Immature natural killer cell (primary cell): ENCODE results near the gene ZNF524. TPM values are rescaled to one million over a fixed set of nuclear protein-coding genes. Genes with fewer than 3 reads are reported as not detected.
A peak's percentile ranks its signal among the peaks of the same experiment; 100 is the strongest.

Source experiments
- DNase-seq, 3 donors: peaks; one replicate each; pipeline ENCODE4 v3.0.0; 2022; ENCODE audit warnings: mixed read lengths in 1 of 3
- H3K27ac Mint-ChIP-seq, 6 donors: one replicate each; pipeline ENCODE4 v1.8.0; 2020; ENCODE audit warnings: mixed read lengths in 6 of 6, mild to moderate bottlenecking in 5 of 6, inconsistent platforms in 4 of 6, moderate library complexity in 3 of 6
- H3K27me3 Mint-ChIP-seq, 3 donors: one replicate each; pipeline ENCODE4 v1.8.0; 2020 to 2021; ENCODE audit warnings: low read depth in 3 of 3, mild to moderate bottlenecking in 3 of 3, mixed read lengths in 3 of 3, moderate library complexity in 3 of 3, inconsistent platforms in 1 of 3
- H3K36me3 Mint-ChIP-seq, 3 donors: one replicate each; pipeline ENCODE4 v1.8.0; 2020; ENCODE audit warnings: mixed read lengths in 3 of 3, inconsistent platforms in 2 of 3, mild to moderate bottlenecking in 2 of 3
- H3K4me1 Mint-ChIP-seq, 2 donors: one replicate each; pipeline ENCODE4 v1.8.0; 2020; ENCODE audit warnings: inconsistent platforms in 2 of 2, mild to moderate bottlenecking in 2 of 2, mixed read lengths in 2 of 2, moderate library complexity in 1 of 2
- H3K4me3 Mint-ChIP-seq, 5 donors: one replicate each; pipeline ENCODE4 v1.8.0; 2020; ENCODE audit warnings: mild to moderate bottlenecking in 5 of 5, mixed read lengths in 5 of 5, inconsistent platforms in 3 of 5, moderate library complexity in 3 of 5
- H3K9me3 Mint-ChIP-seq, 6 donors: one replicate each; pipeline ENCODE4 v1.8.0; 2020; ENCODE audit warnings: mild to moderate bottlenecking in 6 of 6, mixed read lengths in 6 of 6, inconsistent platforms in 4 of 6, moderate library complexity in 3 of 6
- polyA plus RNA-seq, 3 donors: library from polyadenylated mRNA; unstranded; fragments of 300-500 nt; fragmentation: Illumina TruSeq; gene quantifications; one replicate each; pipeline ENCODE4 v1.2.3, GENCODE V29; 2021

The ZNF524 gene
- polyA plus RNA-seq, 3 donors from 2014 or later, result 23.9 to 36.4 (median 31.7) TPM

GRCh38 chr19:55586976-55587668 lies 13.0 kb upstream of the ZNF524 start:
- DNase-seq, result peak; percentile 86 to 89 (median 87)
- peak overlapping the region in 4 of 6 donors; percentile 66 to 85 (median 80) for H3K27ac Mint-ChIP-seq
- H3K27me3 Mint-ChIP-seq, result peaks cover 7 to 10% (median 8%) of the 10 kb centered on the region in 3 donors
- H3K4me1 Mint-ChIP-seq, result peaks cover 19 to 25% of the 10 kb centered on the region in 2 donors
- H3K9me3 Mint-ChIP-seq, result no peaks in the 10 kb centered on the region
- no peaks in the 10 kb centered on the region for H3K36me3 Mint-ChIP-seq
- H3K4me3 Mint-ChIP-seq, result peak overlapping the region; percentile 82 to 87 (median 85)

- Mint-ChIP-seq H3K27ac (no peak overlapping the region), H3K4me3 (peak overlapping the region in 1 of 5 donors; percentile 60), H3K9me3 (no peaks in the 10 kb centered on the region), H3K36me3 (peaks cover 0 to 3% (median 3%) of the 10 kb centered on the region in 3 donors), H3K4me1 (peaks cover 18 to 25% of the 10 kb centered on the region in 2 donors), H3K27me3 (peaks cover 7 to 9% (median 8%) of the 10 kb centered on the region in 3 donors)
- DNase-seq, result no peak
Measured at GRCh38 chr19:55588738-55589137, 11.3 kb upstream of the ZNF524 start.

GRCh38 chr19:55590109-55590508 lies 10.0 kb upstream of the ZNF524 start:
- peaks cover 4 to 7% (median 7%) of the 10 kb centered on the region in 3 donors for H3K36me3 Mint-ChIP-seq
- DNase-seq, result no peak
- H3K27ac Mint-ChIP-seq, result no peak overlapping the region
- peaks cover 7 to 8% (median 8%) of the 10 kb centered on the region in 3 donors for H3K27me3 Mint-ChIP-seq
- peak overlapping the region in 1 of 5 donors; percentile 13 for H3K4me3 Mint-ChIP-seq
- H3K9me3 Mint-ChIP-seq, result no peaks in the 10 kb centered on the region
- peaks cover 17 to 25% of the 10 kb centered on the region in 2 donors for H3K4me1 Mint-ChIP-seq

GRCh38 chr19:55590617-55591016 lies 9.5 kb upstream of the ZNF524 start:
- H3K9me3 Mint-ChIP-seq, result no peaks in the 10 kb centered on the region
- no peak for DNase-seq
- H3K4me1 Mint-ChIP-seq, result peaks cover 12 to 20% of the 10 kb centered on the region in 2 donors
- H3K4me3 Mint-ChIP-seq, result no peak overlapping the region
- H3K36me3 Mint-ChIP-seq, result peaks cover 9 to 13% (median 11%) of the 10 kb centered on the region in 3 donors
- H3K27me3 Mint-ChIP-seq, result peaks cover 7 to 8% (median 8%) of the 10 kb centered on the region in 3 donors
- no peak overlapping the region for H3K27ac Mint-ChIP-seq

GRCh38 chr19:55591555-55591954 lies 8.5 kb upstream of the ZNF524 start:
- Mint-ChIP-seq H3K4me3 (no peak overlapping the region), H3K27ac (no peak overlapping the region), H3K27me3 (peaks cover 5 to 8% (median 7%) of the 10 kb centered on the region in 3 donors), H3K36me3 (peaks cover 14 to 18% (median 16%) of the 10 kb centered on the region in 3 donors), H3K9me3 (no peaks in the 10 kb centered on the region), H3K4me1 (peaks cover 11 to 16% of the 10 kb centered on the region in 2 donors)
- DNase-seq, result no peak

GRCh38 chr19:55592391-55593090 lies 7.5 kb upstream of the ZNF524 start:
- DNase-seq, result no peak

GRCh38 chr19:55593096-55593772 lies 6.9 kb upstream of the ZNF524 start:
- no peak overlapping the region for H3K27ac Mint-ChIP-seq
- H3K4me3 Mint-ChIP-seq, result no peak overlapping the region
- peaks cover 0 to 4% (median 2%) of the 10 kb centered on the region in 3 donors for H3K27me3 Mint-ChIP-seq
- no peaks in the 10 kb centered on the region for H3K9me3 Mint-ChIP-seq
- peaks cover 0 to 7% of the 10 kb centered on the region in 2 donors for H3K4me1 Mint-ChIP-seq
- no peak for DNase-seq
- peaks cover 14 to 22% (median 16%) of the 10 kb centered on the region in 3 donors for H3K36me3 Mint-ChIP-seq

More at GRCh38 chr19:55592391-55593090, 7.5 kb upstream of the ZNF524 start:
- Mint-ChIP-seq H3K27me3 (peaks cover 0 to 4% (median 2%) of the 10 kb centered on the region in 3 donors), H3K4me3 (no peak overlapping the region), H3K27ac (no peak overlapping the region), H3K4me1 (peaks cover 2 to 9% of the 10 kb centered on the region in 2 donors), H3K36me3 (peaks cover 14 to 22% (median 16%) of the 10 kb centered on the region in 3 donors), H3K9me3 (no peaks in the 10 kb centered on the region)

- H3K9me3 Mint-ChIP-seq, result peaks cover 0 to 1% (median 0%) of the 10 kb centered on the region in 6 donors
- H3K4me3 Mint-ChIP-seq, result no peak overlapping the region
- H3K4me1 Mint-ChIP-seq, result peaks cover 7 to 9% of the 10 kb centered on the region in 2 donors
- peaks cover 0 to 7% (median 2%) of the 10 kb centered on the region in 3 donors for H3K27me3 Mint-ChIP-seq
- H3K27ac Mint-ChIP-seq, result peak overlapping the region in 1 of 6 donors; percentile 13
- peaks cover 14 to 22% (median 16%) of the 10 kb centered on the region in 3 donors for H3K36me3 Mint-ChIP-seq
- no peak for DNase-seq
Measured at GRCh38 chr19:55594996-55595545, 5.0 kb upstream of the ZNF524 start.

- Mint-ChIP-seq H3K36me3 (peaks cover 14 to 22% (median 16%) of the 10 kb centered on the region in 3 donors), H3K9me3 (peaks cover 0 to 1% (median 0%) of the 10 kb centered on the region in 6 donors), H3K4me1 (peaks cover 13 to 15% of the 10 kb centered on the region in 2 donors), H3K27ac (no peak overlapping the region), H3K4me3 (no peak overlapping the region), H3K27me3 (peaks cover 0 to 9% (median 4%) of the 10 kb centered on the region in 3 donors)
- no peak for DNase-seq
Measured at GRCh38 chr19:55596304-55596703, 3.8 kb upstream of the ZNF524 start.

- peaks cover 19 to 21% of the 10 kb centered on the region in 2 donors for H3K4me1 Mint-ChIP-seq
- no peak overlapping the region for H3K4me3 Mint-ChIP-seq
- H3K27me3 Mint-ChIP-seq, result peaks cover 0 to 9% (median 4%) of the 10 kb centered on the region in 3 donors
- DNase-seq, result no peak
- H3K9me3 Mint-ChIP-seq, result peaks cover 0 to 1% (median 0%) of the 10 kb centered on the region in 6 donors
- H3K36me3 Mint-ChIP-seq, result peaks cover 14 to 22% (median 16%) of the 10 kb centered on the region in 3 donors
- H3K27ac Mint-ChIP-seq, result no peak overlapping the region
Measured at GRCh38 chr19:55597501-55597921, 2.6 kb upstream of the ZNF524 start.

- Mint-ChIP-seq H3K36me3 (peaks cover 14 to 22% (median 16%) of the 10 kb centered on the region in 3 donors), H3K9me3 (peaks cover 0 to 1% (median 0%) of the 10 kb centered on the region in 6 donors), H3K27me3 (peaks cover 0 to 9% (median 4%) of the 10 kb centered on the region in 3 donors), H3K4me3 (peak overlapping the region in 1 of 5 donors; percentile 35), H3K4me1 (peaks cover 20 to 21% of the 10 kb centered on the region in 2 donors), H3K27ac (peak overlapping the region in 3 of 6 donors; percentile 57 to 58 (median 57))
- DNase-seq, result no peak
Measured at GRCh38 chr19:55598034-55598433, 2.1 kb upstream of the ZNF524 start.

- peak; percentile 97 to 98 (median 97) for DNase-seq
- H3K4me3 Mint-ChIP-seq, result peak overlapping the region; percentile 96 to 100 (median 99)
- H3K9me3 Mint-ChIP-seq, result peaks cover 0 to 1% (median 0%) of the 10 kb centered on the region in 6 donors
- peaks cover 1 to 9% (median 4%) of the 10 kb centered on the region in 3 donors for H3K27me3 Mint-ChIP-seq
- H3K36me3 Mint-ChIP-seq, result peaks cover 13 to 19% (median 14%) of the 10 kb centered on the region in 3 donors
- H3K4me1 Mint-ChIP-seq, result peaks cover 25 to 28% of the 10 kb centered on the region in 2 donors
- peak overlapping the region; percentile 89 to 99 (median 98) for H3K27ac Mint-ChIP-seq
Measured at GRCh38 chr19:55598719-55599467, 1.2 kb upstream of the ZNF524 start.
